ENCODE measurements around the gene PRRC2A.
A peak's percentile ranks its signal among the peaks of the same experiment; 100 is the strongest.
"Not testable (repeated sequence)": the region's sequence is repeated elsewhere in the genome, so short reads cannot be mapped to it uniquely, and the experiment has no call there.

PRRC2A gene

GRCh38 chr6:31579546-31580437 lies 40.7 kb upstream of the PRRC2A start:
- Histone ChIP-seq H3K4me1 (peaks cover 9% of the 10 kb centered on the region), H3K27me3 (ENCODE audit: low read depth) (0 out of 2 replicates have a peak, but pooled peaks cover 3% of the 10 kb centered on the region), H3K9me3 (no peaks in the 10 kb centered on the region), H3K36me3 (replicated peaks) (no peaks in the 10 kb centered on the region), H3K4me3 (no peak overlapping the region; the same call in 1 of the 2 replicates)
- no peak for DNase-seq (ENCODE audit: low spot score in 2 of 2)
- in situ Hi-C loops (cut with MboI; ENCODE audit: low sequenced_read_pairs) = no loop called here

- Histone ChIP-seq H3K4me3 (peak overlapping the region; percentile 58), H3K27me3 (ENCODE audit: low read depth) (no peaks in the 10 kb centered on the region), H3K4me1 (peaks cover 9% of the 10 kb centered on the region), H3K36me3 (replicated peaks) (no peaks in the 10 kb centered on the region), H3K9me3 (no peaks in the 10 kb centered on the region)
- DNase-seq (ENCODE audit: low spot score in 2 of 2) = no peak
- in situ Hi-C loops (cut with MboI; ENCODE audit: low sequenced_read_pairs) = no loop called here
Measured at GRCh38 chr6:31580438-31580740, 40.1 kb upstream of the PRRC2A start.

- H3K4me1 ChIP-seq = peaks cover 9% of the 10 kb centered on the region
- H3K27me3 ChIP-seq (ENCODE audit: low read depth) = no peaks in the 10 kb centered on the region
- H3K36me3 ChIP-seq (replicated peaks) = 0 out of 2 replicates have a peak, but pooled peaks cover 2% of the 10 kb centered on the region
- DNase-seq (ENCODE audit: low spot score in 2 of 2) = peak; percentile 84 to 94
- no peaks in the 10 kb centered on the region for H3K9me3 ChIP-seq
- in situ Hi-C loops (cut with MboI; ENCODE audit: low sequenced_read_pairs) = no loop called here
- peak overlapping the region; percentile 58 for H3K4me3 ChIP-seq
Measured at GRCh38 chr6:31580807-31581433, 39.6 kb upstream of the PRRC2A start.

DNA sequence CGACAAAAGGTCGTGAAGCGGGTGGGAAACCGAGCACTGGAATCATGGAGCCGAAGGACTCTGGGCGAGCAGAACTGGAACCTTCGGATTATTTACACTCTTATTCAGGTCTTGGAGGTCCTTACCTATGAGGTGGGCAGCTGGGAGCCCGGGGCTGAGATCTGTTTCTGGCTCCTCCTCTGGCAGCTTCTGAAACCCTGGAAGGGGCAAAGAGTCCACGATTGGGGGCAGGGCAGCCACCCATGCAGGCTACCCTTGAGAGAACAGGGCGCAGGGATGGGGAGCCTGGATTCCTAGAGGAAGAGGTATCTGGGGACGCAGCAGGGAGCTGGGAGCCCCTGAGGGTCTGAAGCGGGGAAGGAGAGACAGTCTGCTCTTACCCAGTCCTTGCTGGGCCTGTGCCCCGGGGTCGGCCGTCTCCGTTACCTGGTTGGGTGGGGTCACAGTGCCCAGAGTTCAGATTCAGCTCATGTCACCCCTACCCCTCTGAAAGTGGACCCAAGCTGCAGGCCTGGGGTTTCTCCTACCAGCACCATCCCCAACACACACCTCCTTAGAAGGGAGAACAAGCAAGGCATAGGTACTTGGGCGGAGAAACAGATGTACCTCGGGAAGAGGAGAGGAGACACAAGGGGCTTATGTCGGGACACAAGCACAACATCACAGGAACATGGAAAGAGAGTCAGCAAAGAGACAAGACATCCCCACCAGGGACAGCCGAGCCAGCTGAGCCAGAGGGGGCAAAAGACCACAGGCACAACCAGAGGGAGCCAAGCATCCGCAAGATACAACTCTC lies 38.9 kb upstream of the PRRC2A start:
- in situ Hi-C loops (cut with MboI; ENCODE audit: low sequenced_read_pairs) = no loop called here
- no peaks in the 10 kb centered on the region for H3K27me3 ChIP-seq (ENCODE audit: low read depth)
- H3K4me3 ChIP-seq = peak overlapping the region; percentile 58
- peak in 1 of 2 experiments; percentile 38 for DNase-seq (ENCODE audit: low spot score in 2 of 2)
- H3K4me1 ChIP-seq = peaks cover 9% of the 10 kb centered on the region
- H3K36me3 ChIP-seq (replicated peaks) = 0 out of 2 replicates have a peak, but pooled peaks cover 2% of the 10 kb centered on the region
- no peaks in the 10 kb centered on the region for H3K9me3 ChIP-seq

DNA sequence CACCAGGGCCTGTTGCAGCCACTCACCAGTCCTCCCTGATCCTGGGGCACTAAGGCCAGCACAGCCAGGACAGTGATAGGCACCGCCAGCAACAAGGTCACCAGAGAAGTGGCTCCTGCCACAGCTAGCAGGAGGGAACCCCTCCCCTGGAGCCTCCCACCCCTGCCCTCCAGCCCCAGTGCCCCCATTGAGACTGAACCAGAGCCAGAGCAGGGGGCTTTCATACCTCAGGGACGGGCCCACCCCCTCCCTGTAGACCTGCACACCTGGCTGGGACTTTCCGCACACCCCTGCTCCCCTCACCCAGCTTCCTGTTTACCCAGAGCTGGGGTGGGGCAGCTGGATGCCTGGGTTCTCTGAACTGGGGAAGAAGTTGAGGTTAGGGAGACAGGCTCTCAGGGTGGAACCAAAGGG lies 38.3 kb upstream of the PRRC2A start, which contains the start of gene LTB:
TSS of gene LTB (minus strand) at position 195 of the 414 bp plus-strand sequence. CDS start at position 188, 7 bp downstream.
- H3K4me1 ChIP-seq = peaks cover 9% of the 10 kb centered on the region
- H3K4me3 ChIP-seq = peak within 1 kb of the TSS; percentile 58
- H3K36me3 ChIP-seq (replicated peaks) = 0 out of 2 replicates have a peak, but pooled peaks cover 2% of the 10 kb centered on the region
- in situ Hi-C loops (cut with MboI; ENCODE audit: low sequenced_read_pairs) = no loop called here
- H3K9me3 ChIP-seq = no peaks in the 10 kb centered on the region
- H3K27me3 ChIP-seq (ENCODE audit: low read depth) = no peaks in the 10 kb centered on the region
- no peak for DNase-seq (ENCODE audit: low spot score in 2 of 2)

DNA sequence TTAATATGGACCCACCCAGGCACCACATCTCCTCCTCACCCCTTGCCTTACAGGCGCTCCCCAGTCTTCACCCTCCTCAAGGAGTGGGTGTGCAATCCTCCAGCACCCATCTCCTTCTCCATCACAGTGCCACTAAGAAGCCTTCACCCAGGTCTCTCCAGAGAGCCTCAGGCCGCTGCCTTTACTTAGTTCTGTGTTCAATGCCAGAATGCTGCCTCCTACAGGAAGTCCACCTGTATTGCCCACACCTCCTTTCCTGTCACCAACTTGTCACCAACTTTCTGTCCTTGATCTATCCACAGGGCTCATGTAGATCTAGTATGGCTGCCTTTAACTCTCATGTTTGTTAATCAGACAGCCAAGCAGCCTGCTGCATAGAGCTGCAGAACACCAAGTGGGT lies 35.0 kb upstream of the PRRC2A start:
- Histone ChIP-seq H3K4me1 (peaks cover 9% of the 10 kb centered on the region), H3K27me3 (ENCODE audit: low read depth) (no peaks in the 10 kb centered on the region), H3K9me3 (no peaks in the 10 kb centered on the region), H3K36me3 (replicated peaks) (0 out of 2 replicates have a peak, but pooled peaks cover 2% of the 10 kb centered on the region), H3K4me3 (no peak overlapping the region)
- in situ Hi-C loops (cut with MboI; ENCODE audit: low sequenced_read_pairs) = no loop called here
- DNase-seq (ENCODE audit: low spot score in 2 of 2) = peak in 1 of 2 experiments; percentile 36

- Histone ChIP-seq H3K36me3 (replicated peaks) (0 out of 2 replicates have a peak, but pooled peaks cover 2% of the 10 kb centered on the region), H3K4me1 (peaks cover 9% of the 10 kb centered on the region), H3K9me3 (no peaks in the 10 kb centered on the region), H3K4me3 (no peak within 1 kb of the TSS), H3K27me3 (ENCODE audit: low read depth) (no peaks in the 10 kb centered on the region)
- in situ Hi-C loops (cut with MboI; ENCODE audit: low sequenced_read_pairs) = no loop called here
- no peak for DNase-seq (ENCODE audit: low spot score in 2 of 2)
Measured at GRCh38 chr6:31586008-31586407, 34.5 kb upstream of the PRRC2A start, which contains the start of gene LST1. LST1 (plus strand) TSS chr6:31586277; CDS start chr6:31587300, 1,023 bp downstream.

GRCh38 chr6:31586599-31587281 lies 33.8 kb upstream of the PRRC2A start:
- H3K36me3 ChIP-seq (replicated peaks) = 0 out of 2 replicates have a peak, but pooled peaks cover 2% of the 10 kb centered on the region
- H3K27me3 ChIP-seq (ENCODE audit: low read depth) = no peaks in the 10 kb centered on the region
- DNase-seq (ENCODE audit: low spot score in 2 of 2) = no peak
- in situ Hi-C loops (cut with MboI; ENCODE audit: low sequenced_read_pairs) = no loop called here
- H3K9me3 ChIP-seq = no peaks in the 10 kb centered on the region
- peaks cover 2% of the 10 kb centered on the region; the same call in 1 of the 2 replicates for H3K4me1 ChIP-seq
- no peak overlapping the region for H3K4me3 ChIP-seq

GRCh38 chr6:31587791-31588777 lies 32.4 kb upstream of the PRRC2A start:
- DNase-seq (ENCODE audit: low spot score in 2 of 2) = no peak
- H3K4me1 ChIP-seq = no peaks in the 10 kb centered on the region
- in situ Hi-C loops (cut with MboI; ENCODE audit: low sequenced_read_pairs) = no loop called here
- H3K9me3 ChIP-seq = no peaks in the 10 kb centered on the region
- no peaks in the 10 kb centered on the region for H3K27me3 ChIP-seq (ENCODE audit: low read depth)
- 0 out of 2 replicates have a peak, but pooled peaks cover 2% of the 10 kb centered on the region for H3K36me3 ChIP-seq (replicated peaks)
- no peak overlapping the region for H3K4me3 ChIP-seq

GRCh38 chr6:31588871-31589650 lies 31.5 kb upstream of the PRRC2A start:
- in situ Hi-C loops (cut with MboI; ENCODE audit: low sequenced_read_pairs) = no loop called here
- Histone ChIP-seq H3K4me1 (no peaks in the 10 kb centered on the region), H3K27me3 (ENCODE audit: low read depth) (no peaks in the 10 kb centered on the region), H3K4me3 (no peak overlapping the region), H3K9me3 (no peaks in the 10 kb centered on the region), H3K36me3 (replicated peaks) (0 out of 2 replicates have a peak, but pooled peaks cover 2% of the 10 kb centered on the region)
- no peak for DNase-seq (ENCODE audit: low spot score in 2 of 2)

GRCh38 chr6:31590691-31591090 lies 29.8 kb upstream of the PRRC2A start:
- not testable (repeated sequence) for H3K4me3 ChIP-seq; H3K9me3 ChIP-seq; H3K27me3 ChIP-seq (ENCODE audit: low read depth); H3K36me3 ChIP-seq (replicated peaks); DNase-seq (ENCODE audit: low spot score in 2 of 2); H3K4me1 ChIP-seq
- in situ Hi-C loops (cut with MboI; ENCODE audit: low sequenced_read_pairs) = loop anchor here (5.0 kb wide), 1 partner anchor 43 kb away; the partner anchor contains the start of genes ATP6V1G2 and NFKBIL1

All from HAP-1 (cell line).